Stimulated activated CD8-positive, alpha-beta memory T cell treated with anti-CD3 and anti-CD28 coated beads, Interleukin-12 subunit alpha, Interleukin-12 subunit beta, amount 100 ng/mL, for 24 hours (primary cell): Measurements from ENCODE around the gene NFATC2.

Experiments
- DNase-seq: peaks from one replicate; pipeline ENCODE4 v3.0.0-alpha.2; 2020; ENCODE audit errors: extremely low read depth

Gene NFATC2

GRCh38 chr20:51542571-51543421, at the start of gene NFATC2:
Gene NFATC2 (minus strand): TSS chr20:51542719. CDS start chr20:51542499, 220 bp downstream.
- no peak for DNase-seq

- no peak for DNase-seq
These were observed 49.4 kb upstream of the NFATC2 start for GRCh38 chr20:51591871-51592270.

GRCh38 chr20:51588762-51589161, 46.2 kb upstream of the NFATC2 start:
- no peak for DNase-seq

GRCh38 chr20:51587145-51587544, 44.6 kb upstream of the NFATC2 start:
- DNase-seq: no peak

- DNase-seq: no peak
These were observed 43.5 kb upstream of the NFATC2 start for GRCh38 chr20:51586005-51586440.

GRCh38 chr20:51585148-51585547, 42.6 kb upstream of the NFATC2 start:
- DNase-seq: no peak

GRCh38 chr20:51584737-51585136, 42.2 kb upstream of the NFATC2 start:
- DNase-seq: no peak

GRCh38 chr20:51584116-51584515, 41.6 kb upstream of the NFATC2 start:
- no peak for DNase-seq

GRCh38 chr20:51583499-51583898, 41.0 kb upstream of the NFATC2 start:
- DNase-seq: no peak

GRCh38 chr20:51583073-51583472, 40.6 kb upstream of the NFATC2 start:
- no peak for DNase-seq

GRCh38 chr20:51581571-51581970, 39.1 kb upstream of the NFATC2 start:
- no peak for DNase-seq

GRCh38 chr20:51579137-51579536, 36.6 kb upstream of the NFATC2 start:
- no peak for DNase-seq

GRCh38 chr20:51578145-51578459, 35.6 kb upstream of the NFATC2 start:
- no peak for DNase-seq

- DNase-seq: no peak
These were observed 35.1 kb upstream of the NFATC2 start for GRCh38 chr20:51577432-51578144.

GRCh38 chr20:51575486-51575885, 33.0 kb upstream of the NFATC2 start:
- DNase-seq: no peak

- DNase-seq: no peak
These were observed 31.9 kb upstream of the NFATC2 start for GRCh38 chr20:51574248-51575033.

GRCh38 chr20:51573576-51574243, 31.2 kb upstream of the NFATC2 start:
- DNase-seq: no peak

GRCh38 chr20:51571460-51571794, 28.9 kb upstream of the NFATC2 start:
- DNase-seq: no peak

GRCh38 chr20:51570739-51571459, 28.4 kb upstream of the NFATC2 start:
- DNase-seq: no peak

- DNase-seq: no peak
These were observed 27.6 kb upstream of the NFATC2 start for GRCh38 chr20:51569815-51570738.
